ENCODE measurements around the gene PKN1.
"Not testable (repeated sequence)": the region's sequence is repeated elsewhere in the genome, so short reads cannot be mapped to it uniquely, and the experiment has no call there.

PKN1 gene

GRCh38 chr19:14430712-14431111 is 2.4 kb upstream of the PKN1 start:
- DNase-seq (ENCODE audit: low read depth), result no peak

DNA sequence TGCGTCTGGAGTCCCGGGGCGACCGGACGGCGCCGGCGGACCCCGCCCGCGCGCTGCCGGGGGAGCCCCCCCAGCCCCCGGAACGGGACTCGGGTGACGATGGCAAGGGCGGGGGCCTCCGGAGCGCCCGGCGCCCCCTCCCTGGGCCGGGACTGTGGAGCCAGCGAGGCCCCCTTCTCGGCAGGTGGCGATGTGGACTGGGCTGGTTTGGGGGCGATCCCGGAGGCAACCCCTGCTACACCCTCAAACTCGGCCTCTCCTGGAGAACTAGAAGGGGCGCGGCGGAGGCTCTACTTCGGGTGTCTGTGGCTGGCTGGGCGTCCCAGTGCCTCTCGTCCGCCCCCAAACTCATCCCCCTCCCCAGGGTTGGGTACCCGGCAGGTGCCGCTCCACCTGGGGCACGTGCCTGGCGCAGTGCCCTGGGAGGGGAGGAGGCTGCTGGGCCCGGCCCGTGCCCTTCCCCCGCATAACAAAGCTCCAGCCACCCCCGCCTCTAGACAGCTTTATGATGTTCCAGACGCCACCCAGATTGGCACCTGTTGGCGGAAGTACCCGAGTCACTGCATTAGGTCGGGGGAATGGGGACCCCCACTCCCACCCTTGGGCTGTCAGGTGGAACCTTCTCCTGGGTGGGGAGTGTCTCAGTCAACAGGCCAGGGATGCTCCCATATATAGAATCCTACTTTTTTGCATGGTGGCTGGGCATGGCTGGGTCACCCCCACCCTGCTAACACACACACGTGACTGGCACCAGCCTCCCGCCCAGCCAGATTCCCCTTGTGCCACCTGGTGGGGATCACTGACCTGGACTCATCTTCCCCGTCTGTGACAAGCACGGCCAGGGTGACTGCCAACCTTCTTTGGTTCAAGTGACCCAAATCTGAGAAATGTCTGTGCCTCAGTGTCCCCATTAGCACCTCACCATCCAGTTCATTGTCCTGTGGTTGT is 722 bp downstream of the PKN1 start:
- no peak for DNase-seq (ENCODE audit: low read depth)

DNA sequence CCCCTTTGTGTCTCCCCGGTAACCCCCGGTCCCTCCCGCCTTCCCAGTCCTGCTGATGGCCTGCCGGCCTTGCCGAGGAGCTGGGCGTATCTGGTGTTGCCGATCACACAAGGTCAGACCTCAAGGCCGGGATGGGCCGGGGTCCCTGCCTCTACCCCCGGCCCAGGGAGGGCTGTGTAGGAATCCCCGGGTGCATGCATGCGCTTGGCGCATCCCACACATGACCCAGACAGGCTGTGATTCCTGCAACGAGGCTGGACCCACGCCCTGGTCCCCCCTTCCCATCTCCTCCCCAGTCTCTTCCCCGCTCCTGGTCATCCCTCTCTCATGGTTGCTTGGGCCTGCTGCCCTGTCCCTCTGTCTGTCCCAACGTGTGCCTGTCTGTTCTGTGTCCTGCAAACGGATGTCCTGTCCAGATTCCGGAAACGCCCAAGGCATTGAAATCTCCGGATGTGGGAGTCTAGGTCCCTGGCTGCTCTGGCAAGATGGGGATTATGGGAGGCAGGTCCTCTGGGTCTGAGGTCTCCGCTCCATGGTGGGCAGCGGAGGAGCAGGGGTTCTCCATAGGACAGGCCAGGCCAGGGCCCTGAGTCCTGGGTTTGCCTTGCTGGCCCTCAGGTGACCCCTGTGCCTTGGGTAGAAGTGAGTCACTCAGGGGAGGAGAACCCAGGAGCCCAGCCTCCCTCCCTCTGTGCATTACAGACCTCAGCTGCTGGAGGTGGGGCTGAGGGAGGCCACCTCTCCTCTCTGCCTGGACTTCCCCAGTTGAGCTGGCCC is 1.6 kb downstream of the PKN1 start:
- DNase-seq (ENCODE audit: low read depth), result peak; percentile 75

GRCh38 chr19:14435320-14436050 is 2.4 kb downstream of the PKN1 start:
- no peak for DNase-seq (ENCODE audit: low read depth)

- DNase-seq (ENCODE audit: low read depth), result no peak
Observed at GRCh38 chr19:14437578-14438140, 4.6 kb downstream of the PKN1 start.

GRCh38 chr19:14439014-14439413 is 5.9 kb downstream of the PKN1 start:
- DNase-seq (ENCODE audit: low read depth), result no peak

DNA sequence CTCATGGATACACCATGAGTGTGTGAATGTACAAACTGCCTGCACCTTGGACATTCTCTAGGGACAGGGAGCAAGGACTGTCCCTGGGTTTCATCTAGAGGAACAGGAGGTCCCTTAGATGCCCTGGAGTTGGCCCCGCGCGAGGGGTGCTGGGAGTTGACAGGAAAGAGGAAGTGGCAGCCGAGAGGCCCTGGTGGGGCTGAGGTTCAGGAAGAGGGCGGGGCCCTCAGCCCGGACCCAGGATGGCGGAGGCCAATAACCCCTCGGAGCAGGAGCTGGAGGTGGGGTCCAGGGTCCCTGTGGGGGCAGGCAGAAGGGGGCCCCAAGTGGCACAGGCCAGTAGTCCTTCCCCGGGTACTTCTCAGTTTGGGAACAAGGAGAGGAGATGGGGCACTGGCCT is 6.9 kb downstream of the PKN1 start:
- DNase-seq (ENCODE audit: low read depth), result no peak

GRCh38 chr19:14441041-14441938 is 8.2 kb downstream of the PKN1 start:
- no peak for DNase-seq (ENCODE audit: low read depth)

- no peak for DNase-seq (ENCODE audit: low read depth)
Observed at GRCh38 chr19:14442891-14443631, 10.0 kb downstream of the PKN1 start.

DNA sequence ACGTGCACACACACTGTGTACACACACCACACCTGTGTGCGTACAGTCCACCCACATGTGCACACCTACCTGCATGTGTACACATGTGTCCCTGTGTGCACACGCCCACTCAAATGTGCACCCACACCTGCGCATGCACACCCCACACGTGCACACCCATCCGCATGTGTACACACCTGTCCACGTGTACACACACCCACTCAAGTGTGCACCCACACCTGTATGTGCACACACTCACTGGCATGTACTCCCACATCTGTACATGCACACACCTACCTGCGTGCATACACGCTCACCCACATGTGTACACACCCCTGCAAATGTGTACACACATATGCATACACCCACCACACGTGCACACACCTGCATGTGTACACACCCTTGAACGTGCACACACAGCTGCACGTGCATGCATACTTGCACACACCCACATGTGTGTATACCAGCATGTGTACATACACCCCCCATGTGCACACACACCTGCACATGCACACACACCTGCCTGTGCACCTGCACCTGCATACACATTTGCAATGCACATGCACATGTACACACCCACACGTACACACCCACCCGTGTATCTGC is 10.6 kb downstream of the PKN1 start:
- DNase-seq (ENCODE audit: low read depth), result no peak

GRCh38 chr19:14446336-14447036 is 13.4 kb downstream of the PKN1 start:
- no peak for DNase-seq (ENCODE audit: low read depth)

GRCh38 chr19:14449321-14449720 is 16.2 kb downstream of the PKN1 start:
- DNase-seq (ENCODE audit: low read depth), result peak; percentile 38

DNA sequence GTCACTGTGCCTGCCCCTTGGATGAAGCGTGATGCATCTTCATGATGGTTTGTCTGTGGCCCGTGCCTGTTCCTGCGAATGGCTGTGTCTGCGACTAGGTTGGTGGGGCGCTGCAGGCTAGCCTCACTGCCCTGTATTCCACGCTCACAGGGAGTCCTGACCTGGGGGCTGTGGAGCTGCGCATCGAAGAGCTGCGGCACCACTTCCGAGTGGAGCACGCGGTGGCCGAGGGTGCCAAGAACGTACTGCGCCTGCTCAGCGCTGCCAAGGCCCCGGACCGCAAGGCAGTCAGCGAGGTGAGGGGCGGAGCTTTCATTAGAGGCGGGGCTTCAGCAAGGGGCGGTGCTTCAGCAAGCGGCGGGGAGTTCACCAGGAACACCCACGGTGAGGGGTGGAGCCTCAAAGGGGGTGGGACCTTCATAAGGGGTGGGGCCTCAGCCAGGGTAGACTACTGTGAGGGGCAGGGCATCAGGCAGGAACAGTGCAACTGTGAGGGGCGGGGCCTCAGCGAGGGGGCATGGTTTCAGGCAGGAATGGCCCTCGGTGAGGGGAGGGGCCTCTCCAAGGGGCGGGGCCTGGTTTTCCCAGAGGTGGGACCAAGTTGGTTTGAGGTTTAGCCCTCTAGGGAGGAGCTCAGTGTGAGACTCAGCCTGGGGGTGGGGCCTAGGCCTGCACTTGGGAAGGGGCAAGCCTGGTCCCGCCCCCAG is 17.2 kb downstream of the PKN1 start:
- DNase-seq (ENCODE audit: low read depth), result peak; percentile 78

- DNase-seq (ENCODE audit: low read depth), result no peak
Observed at GRCh38 chr19:14450876-14451275, 17.8 kb downstream of the PKN1 start.

- DNase-seq (ENCODE audit: low read depth), result not testable (repeated sequence)
Observed at GRCh38 chr19:14452303-14452702, 19.2 kb downstream of the PKN1 start.

DNA sequence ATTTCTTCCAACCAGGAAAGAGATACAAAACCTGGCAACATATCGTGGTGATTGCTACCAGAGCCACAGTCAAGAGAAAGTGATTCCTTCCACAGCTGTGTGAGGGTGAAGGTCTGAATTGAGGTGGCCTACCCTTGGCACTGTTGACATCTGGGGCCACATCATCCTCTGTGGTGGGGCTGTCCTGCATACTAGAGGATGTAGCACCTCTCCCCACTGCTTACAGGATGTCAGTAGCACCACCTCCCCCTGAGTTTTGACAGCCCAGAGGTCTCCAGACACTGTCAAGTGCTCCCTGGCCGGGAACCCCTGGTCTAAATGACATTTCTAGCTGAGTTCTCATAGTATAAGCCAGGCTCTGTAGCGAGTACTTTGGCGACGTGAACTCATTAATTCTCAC is 26.6 kb downstream of the PKN1 start:
- no peak for DNase-seq (ENCODE audit: low read depth)

- DNase-seq (ENCODE audit: low read depth), result no peak
Observed at GRCh38 chr19:14460935-14461334, 27.8 kb downstream of the PKN1 start.

DNA sequence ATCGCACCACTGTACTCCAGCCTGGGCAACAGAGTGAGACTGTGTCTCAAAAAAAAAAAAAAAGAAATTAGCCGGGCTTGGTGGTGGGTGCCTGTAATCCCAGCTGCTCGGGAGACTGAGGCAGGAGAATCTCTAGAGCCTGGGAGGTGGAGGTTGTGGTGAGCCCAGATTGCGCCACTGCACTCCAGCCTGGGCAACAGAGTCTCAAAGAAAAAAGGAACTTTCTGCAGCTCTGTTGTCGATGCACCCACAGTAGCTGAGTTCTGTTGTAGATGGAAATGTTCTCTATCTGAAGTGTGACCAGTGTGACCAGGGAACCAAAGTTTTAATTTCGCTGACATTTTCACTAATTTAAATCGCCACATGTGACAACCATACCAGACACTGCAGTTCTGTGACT is 29.3 kb downstream of the PKN1 start:
- DNase-seq (ENCODE audit: low read depth), result not testable (repeated sequence)

DNA sequence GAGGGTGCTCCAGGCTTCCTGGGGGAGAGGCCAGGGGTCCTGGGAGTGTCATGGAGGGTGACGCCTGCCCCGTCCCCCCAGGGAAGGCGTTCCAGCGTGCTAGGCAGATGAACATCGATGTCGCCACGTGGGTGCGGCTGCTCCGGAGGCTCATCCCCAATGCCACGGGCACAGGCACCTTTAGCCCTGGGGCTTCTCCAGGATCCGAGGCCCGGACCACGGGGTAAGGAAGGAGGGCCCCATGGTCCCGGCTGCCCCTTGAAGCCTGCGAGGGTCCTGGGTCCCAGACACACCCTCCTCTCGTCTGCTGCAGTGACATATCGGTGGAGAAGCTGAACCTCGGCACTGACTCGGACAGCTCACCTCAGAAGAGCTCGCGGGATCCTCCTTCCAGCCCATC is 30.6 kb downstream of the PKN1 start:
- DNase-seq (ENCODE audit: low read depth), result no peak
